CD4-positive, alpha-beta T cell treated with Interferon alpha-2 for 1 hour (primary cell): ENCODE measurements around the gene DGKZ.
A peak's percentile ranks its signal among the peaks of the same experiment; 100 is the strongest.

Source experiments
- DNase-seq, 2 donors: peaks; one replicate each; pipeline ENCODE4 v3.0.0-alpha.2; 2020 to 2022

DGKZ gene

DNA sequence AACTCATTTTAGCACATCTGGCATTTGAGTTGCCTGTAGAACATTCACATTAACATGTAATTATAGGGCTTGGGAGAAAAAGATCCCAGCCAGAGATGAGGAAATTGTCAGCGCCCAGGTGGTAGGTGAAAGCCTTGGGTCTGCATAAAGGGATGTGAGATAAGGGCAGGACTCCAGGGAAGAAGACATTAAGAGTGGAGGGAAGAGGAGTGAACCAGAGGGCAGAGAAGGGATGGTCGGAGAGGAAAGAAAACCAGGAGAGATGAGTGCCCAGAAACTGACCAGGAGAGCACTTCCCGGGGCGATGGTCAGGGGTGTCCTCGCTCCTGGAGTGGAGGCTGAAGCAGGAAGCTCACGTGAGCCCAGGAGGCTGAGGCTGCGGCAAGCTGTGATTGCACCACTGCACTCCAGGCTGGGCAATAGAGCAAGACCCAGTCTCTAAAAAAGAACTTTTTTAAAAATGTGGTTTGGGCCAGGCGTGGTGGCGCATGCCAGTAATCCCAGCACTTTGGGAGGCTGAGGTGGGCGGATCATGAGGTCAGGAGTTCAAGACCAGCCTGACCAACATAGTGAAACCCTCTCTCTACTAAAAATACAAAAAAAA, 20.3 kb upstream of the DGKZ start:
- DNase-seq, result no peak

GRCh38 chr11:46327829-46328228, 19.4 kb upstream of the DGKZ start:
- no peak for DNase-seq

GRCh38 chr11:46330154-46330553, 17.1 kb upstream of the DGKZ start:
- DNase-seq, result no peak

DNA sequence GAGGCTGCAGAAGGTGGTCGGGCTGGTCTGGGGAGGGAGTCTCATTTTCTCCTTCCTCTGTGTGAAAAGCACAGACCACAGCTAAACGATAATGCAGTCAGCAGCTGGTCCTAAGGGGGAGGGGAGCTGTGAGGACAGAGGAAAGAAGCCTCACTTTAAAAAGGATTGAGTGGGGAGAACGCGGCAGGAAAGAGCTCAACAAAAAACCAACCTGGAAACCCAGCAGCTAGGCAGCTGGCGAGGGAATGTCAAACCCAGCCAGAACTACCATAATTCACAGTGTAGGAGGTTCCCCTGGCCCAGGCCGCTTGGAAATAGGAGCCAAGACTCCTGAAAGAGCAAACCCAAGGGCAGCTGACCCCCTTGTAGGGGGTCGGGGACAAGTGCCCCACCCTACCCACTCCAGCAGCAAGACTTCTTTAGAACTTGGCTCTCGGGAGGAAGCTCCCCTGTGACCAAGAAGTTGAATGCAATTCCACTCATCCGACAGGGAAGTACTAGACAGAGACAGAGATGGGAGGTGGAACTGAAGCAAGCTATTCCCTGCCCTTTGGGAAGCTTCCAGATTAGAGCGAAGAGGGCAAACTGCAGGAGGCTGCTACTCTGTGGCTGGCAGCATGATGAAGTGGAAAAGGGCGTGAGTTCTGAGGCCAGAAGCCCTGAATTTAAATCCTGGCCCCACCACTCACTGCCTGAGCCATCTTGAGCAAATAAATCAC, 16.5 kb upstream of the DGKZ start:
- DNase-seq, result no peak

DNA sequence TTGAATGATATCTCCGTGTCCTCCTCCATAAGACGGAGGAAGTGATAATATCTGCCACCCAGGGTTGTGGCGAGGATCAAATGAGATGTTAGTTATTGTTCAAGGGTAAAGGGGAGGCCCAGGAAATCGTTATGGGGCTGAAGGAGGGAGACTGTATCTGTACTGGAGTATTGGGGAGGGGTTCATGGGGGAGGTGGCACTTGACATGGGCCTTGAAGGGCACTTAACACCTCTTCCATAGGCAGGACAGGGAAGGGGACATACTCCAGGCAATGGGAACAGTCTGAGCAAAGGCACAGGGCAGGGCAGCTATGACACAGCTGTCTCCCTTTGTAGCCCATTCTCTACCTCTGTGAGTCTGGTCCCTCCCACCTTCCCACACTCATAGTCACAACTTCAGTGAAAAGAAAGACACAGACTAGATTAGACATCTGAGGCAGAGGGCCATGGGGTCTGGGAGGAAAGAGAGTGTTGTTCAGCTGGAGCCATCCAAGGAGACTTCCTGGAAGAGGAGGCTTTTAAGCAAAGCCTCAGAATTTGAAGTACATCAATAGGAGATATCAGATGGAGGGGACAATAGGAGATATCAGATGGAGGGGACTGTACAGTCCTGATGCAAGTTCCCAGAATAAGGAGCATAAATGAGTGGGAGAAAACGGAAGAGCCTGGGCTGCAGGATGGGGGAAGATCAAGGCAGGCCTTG, 15.8 kb upstream of the DGKZ start:
- DNase-seq, result peak; percentile 18 to 63

DNA sequence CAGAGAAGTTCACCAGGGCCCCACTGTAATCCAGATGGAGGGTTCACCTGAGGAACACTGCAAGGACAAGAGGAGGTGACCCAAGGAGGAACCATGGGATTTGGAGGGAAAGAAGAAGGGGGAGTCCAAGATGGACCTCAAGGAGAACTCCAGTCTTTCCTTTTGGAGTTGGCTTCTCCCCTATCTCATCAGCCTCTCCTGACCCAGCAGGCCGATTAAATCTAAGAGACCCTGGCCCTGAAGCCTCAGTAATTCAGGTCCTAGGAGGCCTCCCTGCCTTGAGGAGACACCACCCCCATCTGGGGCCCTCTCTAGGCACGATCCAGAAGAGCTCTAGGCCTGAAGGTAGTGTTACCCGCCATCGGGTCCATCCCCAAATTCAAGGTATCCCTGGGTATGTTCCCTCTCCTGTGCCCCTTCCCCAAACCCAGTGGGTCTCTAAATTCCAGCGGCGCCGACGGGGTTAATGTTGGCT, 15.1 kb upstream of the DGKZ start:
- DNase-seq, result no peak

DNA sequence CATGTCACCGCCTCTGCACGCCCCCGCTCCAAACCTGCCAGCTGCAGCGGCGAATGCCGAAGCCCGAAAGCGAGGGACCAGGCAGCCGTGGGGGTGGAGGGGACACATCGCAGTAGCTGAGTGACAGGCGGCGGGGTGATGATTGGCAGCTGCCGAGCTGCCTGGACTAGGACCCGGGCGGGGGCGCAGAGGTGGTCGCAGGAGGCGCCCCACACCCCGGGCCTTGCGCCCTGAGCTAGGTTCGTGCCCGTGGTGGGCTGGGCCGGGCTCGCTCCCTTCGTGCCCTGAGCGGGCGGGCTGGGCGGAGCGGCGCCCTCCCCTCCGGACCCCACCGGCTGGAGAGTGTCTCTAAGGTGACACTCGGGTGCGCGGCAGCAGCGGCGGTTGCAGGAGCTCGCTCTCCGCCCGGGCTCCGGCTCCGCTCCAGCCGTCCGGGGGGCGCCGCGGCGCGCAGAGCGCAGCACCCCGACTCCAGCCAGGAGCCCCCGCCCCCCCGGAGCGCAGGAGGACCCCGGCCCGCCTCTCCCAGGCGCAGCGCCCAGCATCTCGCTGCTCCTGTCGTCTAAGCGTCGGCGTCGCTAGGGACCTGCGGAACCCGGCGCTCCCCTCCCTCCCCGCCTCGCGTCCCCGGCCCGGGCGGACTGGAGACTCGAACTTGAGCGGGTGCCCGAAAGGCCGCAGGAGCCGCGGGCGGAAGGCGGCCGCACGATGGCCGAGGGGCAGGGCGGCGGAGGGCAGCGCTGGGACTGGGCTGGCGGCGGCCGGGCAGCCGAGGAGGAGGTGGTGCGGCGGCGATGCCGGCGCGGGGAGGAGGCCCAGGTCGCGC, 14.5 kb upstream of the DGKZ start:
- DNase-seq, result peak in 1 of 2 donors; percentile 19

DNA sequence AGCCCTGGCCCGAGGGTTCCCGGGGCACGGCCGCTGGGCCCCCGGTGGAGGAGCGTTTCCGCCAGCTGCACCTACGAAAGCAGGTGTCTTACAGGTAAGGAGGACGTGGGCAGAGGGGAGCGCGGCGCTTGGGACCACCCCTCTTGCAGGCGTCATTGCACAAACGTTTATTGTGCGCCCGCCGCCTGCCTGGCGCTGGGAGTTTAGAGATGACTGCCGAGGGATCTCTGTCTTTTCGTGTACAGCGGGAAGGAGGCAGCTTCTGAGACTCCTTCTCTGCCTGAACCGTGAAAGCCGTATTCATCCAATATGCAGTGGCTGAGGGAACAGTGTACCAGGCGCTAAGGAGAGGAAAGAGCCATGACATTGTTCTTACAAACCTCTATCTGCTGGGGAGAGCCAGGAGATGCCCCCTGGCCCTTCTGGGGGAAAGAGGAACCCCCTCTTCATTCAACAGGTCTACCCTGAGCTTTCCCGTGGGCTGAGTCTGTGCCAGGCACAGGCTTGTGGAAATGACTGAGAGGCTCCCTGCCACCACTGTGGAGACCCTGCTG, 13.8 kb upstream of the DGKZ start:
- DNase-seq, result no peak

DNA sequence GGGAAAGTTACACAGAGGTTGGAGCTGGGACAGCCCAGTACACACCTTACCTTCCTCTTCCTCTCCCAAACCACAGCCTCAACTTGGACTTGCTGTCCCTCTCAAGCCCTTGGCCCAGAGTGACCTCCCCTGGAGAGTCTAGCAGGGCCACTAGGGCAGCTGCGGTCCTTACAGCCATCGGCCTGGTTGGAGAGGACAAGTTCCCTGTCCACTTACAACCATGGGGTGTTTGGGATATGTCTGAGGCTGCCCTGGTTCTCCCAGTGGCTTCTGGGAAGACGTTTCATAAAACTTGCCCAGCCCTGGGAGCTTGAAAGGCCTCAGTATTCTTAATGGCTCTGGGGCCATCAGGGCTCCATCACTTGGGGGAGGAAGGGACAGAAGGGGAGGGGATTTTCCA, 13.1 kb upstream of the DGKZ start:
- no peak for DNase-seq

GRCh38 chr11:46335271-46335670, 12.0 kb upstream of the DGKZ start:
- DNase-seq, result no peak

- DNase-seq, result no peak
These were observed 11.2 kb upstream of the DGKZ start for GRCh38 chr11:46335890-46336562.

DNA sequence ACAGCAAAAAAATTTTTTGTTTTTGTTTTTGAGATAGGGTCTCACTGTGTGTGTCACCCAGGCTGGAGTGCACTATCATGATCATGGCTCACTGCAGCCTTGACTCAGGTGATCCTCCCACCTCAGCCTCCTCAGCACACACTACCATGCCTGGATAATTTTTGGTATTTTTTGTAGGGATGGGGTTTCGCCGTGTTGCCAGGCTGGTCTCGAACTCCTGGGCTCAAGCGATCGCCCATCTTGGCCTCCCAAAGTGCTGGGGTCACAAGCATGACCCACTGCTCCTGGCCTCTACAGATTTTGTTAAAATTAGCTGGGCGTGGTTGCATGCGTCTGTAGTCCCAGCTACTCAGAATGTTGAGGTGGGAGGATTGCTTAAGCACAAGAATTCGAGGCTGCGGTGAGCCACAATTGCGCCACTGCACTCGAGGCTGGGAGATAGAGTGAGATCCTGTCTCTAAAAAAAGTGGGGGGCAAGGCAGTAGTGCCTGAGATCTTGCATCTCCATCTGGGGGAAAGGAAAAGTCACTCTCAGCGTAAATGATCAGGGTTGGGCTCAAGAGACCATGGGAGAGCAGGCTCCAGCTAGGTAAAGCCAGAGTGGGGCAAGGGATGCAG, 10.6 kb upstream of the DGKZ start:
- peak in 1 of 2 donors; percentile 44 for DNase-seq

DNA sequence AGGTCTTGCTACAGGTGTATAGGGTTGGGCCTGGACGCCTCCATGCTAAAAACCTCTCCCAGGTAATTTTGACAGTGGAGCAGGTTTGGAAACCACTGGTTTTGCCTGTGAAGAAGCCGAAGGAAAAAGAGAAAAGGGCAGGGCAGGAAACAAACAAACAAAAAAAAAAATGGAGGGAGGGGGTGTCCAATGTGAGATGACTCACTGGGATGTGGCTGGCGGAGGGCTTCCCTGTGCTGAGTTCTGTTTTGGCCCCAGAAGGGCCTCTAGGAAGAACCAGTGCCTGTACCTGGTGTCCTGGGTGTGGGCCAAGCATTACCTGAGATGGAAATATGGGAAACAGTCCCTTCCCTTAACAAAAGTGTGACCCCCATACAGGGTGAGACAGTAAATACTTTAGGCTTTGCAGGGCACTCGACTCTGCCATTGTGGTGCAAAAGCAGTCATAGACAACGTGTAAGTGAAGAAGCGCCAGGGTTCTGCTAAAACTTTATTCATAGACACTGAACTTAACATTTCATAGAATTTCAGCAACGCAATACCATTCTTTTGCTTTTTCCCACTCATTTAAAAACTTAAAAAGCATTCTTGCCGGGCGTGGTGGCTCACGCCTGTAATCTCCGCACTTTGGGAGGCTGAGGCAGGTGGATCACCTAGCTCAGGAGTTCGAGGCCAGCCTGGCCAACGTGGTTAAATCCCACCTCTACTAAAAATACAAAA, 9.5 kb upstream of the DGKZ start:
- no peak for DNase-seq

DNA sequence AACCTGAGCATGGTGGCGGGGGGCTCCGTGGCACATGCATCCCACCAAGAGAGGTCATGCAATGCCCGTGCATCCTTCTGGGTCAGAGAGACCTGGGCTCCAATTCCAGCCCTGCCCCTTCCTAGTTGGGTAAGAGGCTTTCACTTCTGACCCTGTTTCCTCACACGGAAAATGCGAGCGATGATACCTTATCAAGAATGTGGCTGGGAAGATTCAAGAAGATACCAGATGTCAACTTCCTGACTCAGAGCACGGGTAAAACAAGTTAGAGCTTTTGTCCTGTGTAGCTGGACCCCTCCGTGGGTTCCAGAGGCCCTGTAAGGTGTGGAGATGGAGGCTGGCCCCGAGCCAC, 8.7 kb upstream of the DGKZ start:
- no peak for DNase-seq

GRCh38 chr11:46338988-46339666, 8.1 kb upstream of the DGKZ start:
- no peak for DNase-seq

- DNase-seq, result no peak
These were observed 7.4 kb upstream of the DGKZ start for GRCh38 chr11:46339816-46340215.

GRCh38 chr11:46341454-46341853, 5.8 kb upstream of the DGKZ start:
- DNase-seq, result no peak

GRCh38 chr11:46342239-46342638, 5.0 kb upstream of the DGKZ start:
- no peak for DNase-seq

GRCh38 chr11:46343520-46343919, 3.7 kb upstream of the DGKZ start:
- no peak for DNase-seq

DNA sequence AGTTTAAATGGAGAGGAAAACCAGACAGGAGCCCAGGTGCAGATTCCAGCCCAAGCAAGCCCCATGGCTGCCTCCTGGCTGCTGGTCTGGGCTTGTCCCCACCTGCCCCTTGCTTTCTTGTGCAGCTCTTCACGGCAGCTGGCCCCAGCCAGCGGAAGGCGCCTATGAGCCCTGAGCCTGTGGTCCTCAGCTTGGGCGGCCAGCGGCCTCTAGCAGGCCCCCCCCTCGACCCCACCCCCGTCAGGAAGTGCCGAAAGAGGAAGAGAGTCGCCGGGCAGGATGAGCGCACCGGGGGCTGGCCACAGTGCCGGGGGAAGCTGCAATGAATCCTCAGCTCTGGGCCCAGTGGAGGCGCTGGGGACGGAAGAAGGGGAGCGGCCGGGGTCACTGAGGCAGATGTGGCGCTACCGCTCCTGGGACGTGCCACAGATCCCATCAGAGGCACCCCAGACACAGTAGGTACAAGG, 2.1 kb upstream of the DGKZ start:
- peak in 1 of 2 donors; percentile 33 for DNase-seq
